Measurements from ENCODE around the gene XXYLT1.

XXYLT1 gene

DNA sequence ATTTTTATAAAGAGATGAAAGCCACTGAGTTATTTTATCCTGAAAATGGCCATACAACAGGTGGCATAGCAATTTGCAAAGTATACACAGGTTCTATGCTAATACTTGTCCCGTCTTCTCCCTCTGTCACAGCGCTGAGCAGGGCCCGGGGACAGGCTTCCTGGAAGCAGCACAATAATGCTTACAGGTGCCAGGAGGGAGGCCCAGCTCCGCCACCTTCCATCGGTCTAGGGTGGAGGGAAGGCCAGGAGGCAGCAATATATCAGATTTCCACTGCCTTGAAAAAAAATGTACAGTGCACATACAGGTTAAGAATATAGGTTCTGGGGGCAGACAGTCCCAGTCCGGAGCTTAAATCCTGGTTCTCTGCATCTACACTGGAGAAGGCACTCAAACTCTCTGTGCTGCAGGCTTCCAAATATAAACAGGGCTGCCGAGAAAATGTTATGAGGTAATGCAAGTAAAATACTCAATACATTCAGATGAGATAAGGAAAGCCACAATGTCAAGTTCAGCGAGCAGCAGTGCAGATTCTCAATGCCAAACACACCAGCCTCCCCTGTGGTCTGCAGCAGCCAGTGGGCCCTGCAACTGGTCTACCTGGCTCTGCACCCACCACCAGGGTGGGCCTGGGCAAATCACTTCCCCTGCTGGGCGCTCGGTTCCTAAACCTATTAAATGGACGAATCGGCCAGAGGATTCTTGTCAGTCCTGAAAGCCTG, 189.6 kb downstream of the XXYLT1 start:
- H3K4me3 ChIP-seq (ENCODE audit: low read depth in 1 of 5, low read length in 5 of 5), result no peak overlapping the region
- no peak overlapping the region for H3K9ac ChIP-seq (ENCODE audit: low read length in 5 of 5)
- H3K27ac ChIP-seq (ENCODE audit: low read depth, low read length), result no peak overlapping the region
- peaks cover 0 to 56% (median 22%) of the 10 kb centered on the region in 5 donors for H3K4me1 ChIP-seq (ENCODE audit: control insufficient read depth in 5 of 5, insufficient read depth in 5 of 5, low read length in 5 of 5)
- no peaks in the 10 kb centered on the region for H3K36me3 ChIP-seq (ENCODE audit: control insufficient read depth in 5 of 5, insufficient read depth in 5 of 5, low read length in 5 of 5)
- no peaks in the 10 kb centered on the region for H3K27me3 ChIP-seq (ENCODE audit: control insufficient read depth in 5 of 5, insufficient read depth in 4 of 5, low read length in 5 of 5)
- H3K9me3 ChIP-seq (ENCODE audit: control insufficient read depth in 5 of 5, low read length in 5 of 5), result no peaks in the 10 kb centered on the region

DNA sequence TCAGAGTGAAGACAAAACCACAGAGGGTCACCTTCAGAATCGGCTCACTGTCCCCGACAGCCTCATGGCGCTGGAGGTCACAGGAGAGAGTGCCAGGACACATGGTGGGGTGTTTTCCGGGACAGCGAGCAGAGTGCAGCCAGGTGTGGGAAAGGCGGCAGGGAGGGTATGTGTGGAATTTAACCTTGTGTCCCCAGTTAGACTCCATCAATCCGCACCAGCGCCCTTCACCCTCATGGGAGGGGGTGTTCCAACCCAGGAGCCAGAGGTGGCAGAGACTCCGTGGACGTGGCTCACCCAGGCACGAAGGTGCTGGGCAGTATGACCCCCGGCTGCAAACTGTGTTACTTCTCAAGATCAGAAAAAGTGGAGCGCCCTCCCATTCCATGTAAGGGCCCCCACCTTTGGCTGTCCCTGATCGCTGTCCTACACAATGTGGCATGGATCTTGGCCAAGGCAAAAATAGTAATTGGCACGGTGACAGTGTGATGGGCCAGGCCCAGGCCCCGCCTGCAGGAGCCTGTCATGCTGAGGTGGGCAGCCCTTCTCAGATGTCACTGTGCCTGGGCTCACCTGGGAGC, 190.3 kb downstream of the XXYLT1 start:
- peaks cover 0 to 61% (median 27%) of the 10 kb centered on the region in 5 donors for H3K4me1 ChIP-seq (ENCODE audit: control insufficient read depth in 5 of 5, insufficient read depth in 5 of 5, low read length in 5 of 5)
- no peak overlapping the region for H3K9ac ChIP-seq (ENCODE audit: low read length in 5 of 5)
- H3K9me3 ChIP-seq (ENCODE audit: control insufficient read depth in 5 of 5, low read length in 5 of 5), result no peaks in the 10 kb centered on the region
- H3K27ac ChIP-seq (ENCODE audit: low read depth, low read length), result no peak overlapping the region
- H3K4me3 ChIP-seq (ENCODE audit: low read depth in 1 of 5, low read length in 5 of 5), result no peak overlapping the region
- H3K36me3 ChIP-seq (ENCODE audit: control insufficient read depth in 5 of 5, insufficient read depth in 5 of 5, low read length in 5 of 5), result no peaks in the 10 kb centered on the region
- H3K27me3 ChIP-seq (ENCODE audit: control insufficient read depth in 5 of 5, insufficient read depth in 4 of 5, low read length in 5 of 5), result no peaks in the 10 kb centered on the region

DNA sequence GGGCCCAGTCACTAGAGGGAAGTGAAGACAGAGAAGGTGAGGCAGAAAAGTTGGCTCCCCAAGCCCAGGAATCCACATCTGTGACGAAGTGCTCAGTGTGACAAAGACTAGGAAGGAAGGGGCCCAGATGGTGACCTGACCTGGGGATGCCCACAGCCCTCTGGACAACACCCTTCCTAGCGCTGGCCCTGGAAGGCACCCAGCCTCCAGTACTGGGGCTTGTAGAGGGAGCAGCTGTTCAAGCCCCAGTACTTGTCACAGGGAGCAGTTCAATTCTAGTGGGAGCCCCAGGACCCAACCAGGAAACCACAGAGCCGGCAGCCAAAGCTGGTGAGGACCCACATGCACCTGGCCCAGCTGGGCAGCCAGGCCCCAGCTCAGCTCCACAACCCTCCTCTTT, 190.8 kb downstream of the XXYLT1 start:
- H3K4me1 ChIP-seq (ENCODE audit: control insufficient read depth in 5 of 5, insufficient read depth in 5 of 5, low read length in 5 of 5), result peaks cover 0 to 63% (median 31%) of the 10 kb centered on the region in 5 donors
- H3K9me3 ChIP-seq (ENCODE audit: control insufficient read depth in 5 of 5, low read length in 5 of 5), result no peaks in the 10 kb centered on the region
- peak overlapping the region in 1 of 5 donors; percentile 33 for H3K9ac ChIP-seq (ENCODE audit: low read length in 5 of 5)
- H3K4me3 ChIP-seq (ENCODE audit: low read depth in 1 of 5, low read length in 5 of 5), result no peak overlapping the region
- H3K27me3 ChIP-seq (ENCODE audit: control insufficient read depth in 5 of 5, insufficient read depth in 4 of 5, low read length in 5 of 5), result no peaks in the 10 kb centered on the region
- no peak overlapping the region for H3K27ac ChIP-seq (ENCODE audit: low read depth, low read length)
- H3K36me3 ChIP-seq (ENCODE audit: control insufficient read depth in 5 of 5, insufficient read depth in 5 of 5, low read length in 5 of 5), result no peaks in the 10 kb centered on the region

DNA sequence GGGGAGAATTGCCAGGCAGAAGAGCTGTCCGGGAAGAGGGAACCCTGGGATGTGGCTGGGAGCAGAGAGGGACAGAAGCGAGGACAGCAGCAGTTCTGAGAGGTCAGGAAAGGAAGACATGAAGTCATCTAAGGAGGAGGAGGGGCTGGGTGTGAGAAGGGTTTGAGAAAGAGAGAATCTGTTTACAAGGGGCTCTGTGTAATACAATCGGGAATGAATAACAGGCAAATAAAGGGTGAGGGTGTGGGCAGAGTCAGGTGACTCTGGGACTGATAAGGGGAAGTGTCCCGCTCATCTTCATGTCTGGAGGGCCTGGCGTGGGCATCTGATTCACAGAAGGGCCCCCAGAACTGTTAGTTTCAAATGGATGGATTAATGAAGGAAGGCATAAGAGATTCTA, 191.3 kb downstream of the XXYLT1 start:
- H3K27me3 ChIP-seq (ENCODE audit: control insufficient read depth in 5 of 5, insufficient read depth in 4 of 5, low read length in 5 of 5), result no peaks in the 10 kb centered on the region
- H3K4me1 ChIP-seq (ENCODE audit: control insufficient read depth in 5 of 5, insufficient read depth in 5 of 5, low read length in 5 of 5), result peaks cover 0 to 61% (median 26%) of the 10 kb centered on the region in 5 donors
- peak overlapping the region in 1 of 5 donors; percentile 33 for H3K9ac ChIP-seq (ENCODE audit: low read length in 5 of 5)
- H3K9me3 ChIP-seq (ENCODE audit: control insufficient read depth in 5 of 5, low read length in 5 of 5), result no peaks in the 10 kb centered on the region
- H3K36me3 ChIP-seq (ENCODE audit: control insufficient read depth in 5 of 5, insufficient read depth in 5 of 5, low read length in 5 of 5), result no peaks in the 10 kb centered on the region
- H3K4me3 ChIP-seq (ENCODE audit: low read depth in 1 of 5, low read length in 5 of 5), result no peak overlapping the region
- H3K27ac ChIP-seq (ENCODE audit: low read depth, low read length), result no peak overlapping the region

DNA sequence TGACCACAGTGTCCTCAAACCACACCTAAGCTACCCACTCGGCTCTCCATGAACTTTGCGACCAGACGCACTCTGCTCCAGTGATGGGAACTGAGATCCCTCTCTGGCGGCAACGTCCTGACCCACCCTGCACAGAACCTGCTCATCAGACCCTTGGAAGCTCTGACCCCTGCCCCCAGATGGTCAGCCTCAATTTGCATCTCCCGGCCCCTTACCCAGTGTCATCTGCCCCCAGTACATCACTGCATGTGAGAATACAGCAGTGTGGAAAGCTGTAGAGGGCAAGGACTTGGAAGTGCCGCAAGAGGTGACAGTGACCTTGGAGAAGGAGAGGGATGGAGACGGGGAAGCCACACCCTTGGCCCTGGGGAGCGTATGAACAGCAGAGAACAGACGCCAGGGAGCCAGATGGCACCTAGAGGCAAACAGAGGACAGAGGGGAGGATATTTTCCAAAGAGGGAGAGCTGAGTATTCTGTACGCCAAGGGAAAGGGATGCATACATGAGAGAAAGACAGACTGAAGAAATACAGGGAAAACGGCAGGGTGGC, 192.0 kb downstream of the XXYLT1 start:
- H3K27ac ChIP-seq (ENCODE audit: low read depth, low read length), result no peak overlapping the region
- H3K36me3 ChIP-seq (ENCODE audit: control insufficient read depth in 5 of 5, insufficient read depth in 5 of 5, low read length in 5 of 5), result no peaks in the 10 kb centered on the region
- no peak overlapping the region for H3K9ac ChIP-seq (ENCODE audit: low read length in 5 of 5)
- H3K4me1 ChIP-seq (ENCODE audit: control insufficient read depth in 5 of 5, insufficient read depth in 5 of 5, low read length in 5 of 5), result peaks cover 0 to 57% (median 23%) of the 10 kb centered on the region in 5 donors
- H3K4me3 ChIP-seq (ENCODE audit: low read depth in 1 of 5, low read length in 5 of 5), result no peak overlapping the region
- H3K27me3 ChIP-seq (ENCODE audit: control insufficient read depth in 5 of 5, insufficient read depth in 4 of 5, low read length in 5 of 5), result no peaks in the 10 kb centered on the region
- H3K9me3 ChIP-seq (ENCODE audit: control insufficient read depth in 5 of 5, low read length in 5 of 5), result no peaks in the 10 kb centered on the region

DNA sequence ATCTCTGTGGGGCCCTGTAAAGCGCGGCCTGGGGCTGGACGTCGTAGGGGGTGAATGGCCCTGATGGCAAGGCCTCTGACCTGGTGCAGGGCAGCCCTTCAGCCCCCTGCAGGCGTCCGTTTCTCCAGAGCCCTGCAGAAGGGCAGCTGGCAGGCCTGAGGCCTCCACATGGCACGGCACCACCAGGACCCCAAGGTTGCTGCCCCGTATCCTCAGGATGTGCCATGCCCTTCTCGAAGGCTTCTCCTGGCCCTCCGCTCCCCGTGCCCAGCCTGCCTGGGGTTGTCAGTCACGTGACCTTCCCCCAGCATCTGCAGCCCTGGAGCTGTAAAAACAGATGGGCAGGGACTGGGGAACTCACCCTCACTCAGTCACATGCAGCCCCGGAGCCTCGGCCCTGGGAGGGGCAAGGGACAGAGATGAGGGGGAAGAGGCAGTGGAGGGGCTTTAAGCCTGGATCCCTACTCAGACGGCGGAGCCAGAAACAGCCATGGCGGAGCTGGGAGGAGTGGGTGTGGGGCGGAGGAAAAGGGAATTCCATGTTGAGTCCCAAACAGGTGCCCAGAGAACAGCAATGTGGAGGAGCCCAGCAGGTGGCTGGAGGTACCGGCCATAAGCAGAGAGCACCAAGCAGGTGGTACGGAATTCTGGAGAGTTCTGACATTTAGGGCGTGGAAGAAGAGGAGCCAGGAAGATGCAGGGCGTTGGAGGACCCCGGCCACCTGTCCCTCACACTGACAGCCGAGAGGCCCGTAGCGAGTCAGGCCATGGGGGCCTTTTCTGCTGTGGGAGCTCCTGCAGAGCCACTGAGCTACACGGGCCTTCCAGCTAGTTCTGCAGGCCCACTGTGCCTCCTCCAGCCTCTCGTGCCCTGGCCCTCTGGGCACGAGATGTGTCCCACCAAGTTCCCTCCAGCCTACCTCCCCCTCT, 193.1 kb downstream of the XXYLT1 start:
- no peak overlapping the region for H3K27ac ChIP-seq (ENCODE audit: low read depth, low read length)
- no peaks in the 10 kb centered on the region for H3K36me3 ChIP-seq (ENCODE audit: control insufficient read depth in 5 of 5, insufficient read depth in 5 of 5, low read length in 5 of 5)
- no peak overlapping the region for H3K9ac ChIP-seq (ENCODE audit: low read length in 5 of 5)
- no peaks in the 10 kb centered on the region for H3K9me3 ChIP-seq (ENCODE audit: control insufficient read depth in 5 of 5, low read length in 5 of 5)
- no peaks in the 10 kb centered on the region for H3K27me3 ChIP-seq (ENCODE audit: control insufficient read depth in 5 of 5, insufficient read depth in 4 of 5, low read length in 5 of 5)
- peaks cover 0 to 51% (median 23%) of the 10 kb centered on the region in 5 donors for H3K4me1 ChIP-seq (ENCODE audit: control insufficient read depth in 5 of 5, insufficient read depth in 5 of 5, low read length in 5 of 5)
- H3K4me3 ChIP-seq (ENCODE audit: low read depth in 1 of 5, low read length in 5 of 5), result no peak overlapping the region

DNA sequence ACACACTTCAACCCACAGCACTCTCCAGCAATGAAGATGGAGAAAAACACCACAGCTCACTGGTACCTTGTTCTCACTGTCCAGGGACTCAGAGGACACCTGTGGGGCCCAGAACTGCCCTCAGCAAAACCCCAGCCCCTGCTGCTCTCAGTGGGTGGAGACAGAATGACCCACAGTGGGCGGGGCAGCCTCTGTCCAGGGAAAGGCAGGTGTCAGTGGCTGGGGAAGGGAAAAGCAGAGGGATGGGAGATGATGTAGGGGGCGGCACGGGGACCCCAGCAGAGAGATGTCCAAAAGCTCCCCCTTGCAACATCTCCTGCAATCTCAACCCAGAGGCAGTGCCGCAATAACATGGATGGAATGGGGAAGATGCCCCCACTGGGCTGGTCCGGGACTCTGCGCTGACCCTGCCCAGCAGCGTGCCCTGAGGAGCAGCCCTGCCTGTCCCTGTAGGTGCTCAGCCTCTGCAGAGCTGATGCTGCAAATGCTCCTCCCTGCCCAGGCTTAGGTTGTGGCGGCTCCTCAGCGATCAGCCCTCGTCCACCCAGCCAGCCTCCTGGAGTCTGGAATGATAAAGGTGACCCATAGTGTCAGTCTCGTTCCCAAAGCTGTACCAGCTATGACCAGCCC, 193.9 kb downstream of the XXYLT1 start:
- no peaks in the 10 kb centered on the region for H3K27me3 ChIP-seq (ENCODE audit: control insufficient read depth in 5 of 5, insufficient read depth in 4 of 5, low read length in 5 of 5)
- H3K4me3 ChIP-seq (ENCODE audit: low read depth in 1 of 5, low read length in 5 of 5), result no peak overlapping the region
- H3K36me3 ChIP-seq (ENCODE audit: control insufficient read depth in 5 of 5, insufficient read depth in 5 of 5, low read length in 5 of 5), result peaks cover 0 to 3% (median under 1%) of the 10 kb centered on the region in 5 donors
- H3K9me3 ChIP-seq (ENCODE audit: control insufficient read depth in 5 of 5, low read length in 5 of 5), result no peaks in the 10 kb centered on the region
- H3K27ac ChIP-seq (ENCODE audit: low read depth, low read length), result no peak overlapping the region
- peaks cover 0 to 48% (median 18%) of the 10 kb centered on the region in 5 donors for H3K4me1 ChIP-seq (ENCODE audit: control insufficient read depth in 5 of 5, insufficient read depth in 5 of 5, low read length in 5 of 5)
- no peak overlapping the region for H3K9ac ChIP-seq (ENCODE audit: low read length in 5 of 5)

DNA sequence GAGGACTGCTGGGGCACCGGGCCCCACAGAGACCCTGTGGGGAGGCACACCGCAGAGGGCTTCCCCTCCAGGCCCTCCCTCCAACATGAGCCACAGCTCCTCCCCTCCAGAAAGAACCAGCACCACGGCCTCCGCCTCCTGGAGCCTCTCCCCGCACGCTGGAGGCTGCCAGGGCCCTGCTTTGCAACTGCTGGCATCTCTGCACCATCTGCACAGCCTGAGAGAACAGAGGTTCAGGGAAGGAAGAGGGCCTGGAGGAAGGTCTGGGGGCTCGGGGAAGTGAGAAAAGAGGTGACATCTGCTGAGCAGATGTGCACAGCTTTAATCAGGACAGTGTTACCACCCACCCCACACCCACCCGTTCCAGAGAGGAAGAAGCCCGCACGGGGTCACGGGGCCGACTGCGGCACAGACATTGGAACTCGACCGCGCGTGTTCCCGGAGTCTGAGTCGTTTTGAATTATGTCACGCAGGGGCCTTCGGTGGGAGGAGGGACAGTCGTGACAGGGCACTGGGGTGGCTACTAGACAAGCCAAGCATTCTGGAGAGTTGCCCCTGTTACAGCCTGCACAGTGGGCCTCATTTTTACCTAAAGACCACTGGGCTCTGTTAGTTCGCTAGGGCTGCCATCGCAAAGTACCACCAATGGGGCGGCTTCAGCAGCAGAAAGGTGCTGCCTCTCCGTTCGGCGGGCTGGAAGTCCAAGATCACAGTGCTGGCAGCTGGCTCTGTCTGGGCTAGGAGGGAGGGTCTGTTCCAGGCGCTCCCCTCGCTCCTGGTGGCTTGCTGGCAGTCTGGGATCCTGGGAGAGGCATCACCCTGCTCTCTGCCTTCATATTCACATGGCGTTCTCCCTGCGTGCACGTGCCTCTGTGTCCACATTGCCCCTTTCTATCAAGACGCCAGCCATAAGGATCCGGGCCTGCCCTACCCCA, 194.8 kb downstream of the XXYLT1 start:
- peaks cover 0 to 39% (median 17%) of the 10 kb centered on the region in 5 donors for H3K4me1 ChIP-seq (ENCODE audit: control insufficient read depth in 5 of 5, insufficient read depth in 5 of 5, low read length in 5 of 5)
- peaks cover 0 to 10% (median 5%) of the 10 kb centered on the region in 5 donors for H3K36me3 ChIP-seq (ENCODE audit: control insufficient read depth in 5 of 5, insufficient read depth in 5 of 5, low read length in 5 of 5)
- H3K4me3 ChIP-seq (ENCODE audit: low read depth in 1 of 5, low read length in 5 of 5), result no peak overlapping the region
- H3K27me3 ChIP-seq (ENCODE audit: control insufficient read depth in 5 of 5, insufficient read depth in 4 of 5, low read length in 5 of 5), result no peaks in the 10 kb centered on the region
- H3K9me3 ChIP-seq (ENCODE audit: control insufficient read depth in 5 of 5, low read length in 5 of 5), result no peaks in the 10 kb centered on the region
- H3K9ac ChIP-seq (ENCODE audit: low read length in 5 of 5), result no peak overlapping the region
- no peak overlapping the region for H3K27ac ChIP-seq (ENCODE audit: low read depth, low read length)
